AG04449 (cell line): ENCODE data around the gene TRIO.

Experiments
- CTCF ChIA-PET: fragments of 350-600 bp; formaldehyde crosslinking; extraction: SDS; loops from one replicate; lab custom pipeline; 2021; ENCODE audit warnings: antibody characterized with exemption; lab: Yijun Ruan, JAX
- POLR2A ChIA-PET: fragments of 400-600, 350-600 bp; formaldehyde crosslinking; extraction: SDS; loops from one replicate; lab custom pipeline; 2020; ENCODE audit warnings: antibody characterized with exemption, inconsistent platforms; lab: Yijun Ruan, JAX
- DNase-seq: peaks from one replicate; pipeline ENCODE4 v3.0.0-alpha.2; 2010; ENCODE audit warnings: low read depth, low spot score
- H3K4me3 ChIP-seq: 2 replicates; pipeline ENCODE4 v1.5.1; 2011; ENCODE audit warnings: low read depth, mild to moderate bottlenecking, control low read depth, low read length
- TF ChIP-seq, protein P1 (sequence below): IDR thresholded peaks from one replicate; pipeline ENCODE4 v1.5.1; 2011; ENCODE audit warnings: mild to moderate bottlenecking, moderate library complexity, low read length, control low read depth, inconsistent platforms; ENCODE audit not compliant: insufficient read depth; ENCODE audit errors: missing control alignments

Gene TRIO

GRCh38 chr5:14212838-14213237 lies 69.7 kb downstream of the TRIO start:
- TF ChIP-seq, protein P1, sequence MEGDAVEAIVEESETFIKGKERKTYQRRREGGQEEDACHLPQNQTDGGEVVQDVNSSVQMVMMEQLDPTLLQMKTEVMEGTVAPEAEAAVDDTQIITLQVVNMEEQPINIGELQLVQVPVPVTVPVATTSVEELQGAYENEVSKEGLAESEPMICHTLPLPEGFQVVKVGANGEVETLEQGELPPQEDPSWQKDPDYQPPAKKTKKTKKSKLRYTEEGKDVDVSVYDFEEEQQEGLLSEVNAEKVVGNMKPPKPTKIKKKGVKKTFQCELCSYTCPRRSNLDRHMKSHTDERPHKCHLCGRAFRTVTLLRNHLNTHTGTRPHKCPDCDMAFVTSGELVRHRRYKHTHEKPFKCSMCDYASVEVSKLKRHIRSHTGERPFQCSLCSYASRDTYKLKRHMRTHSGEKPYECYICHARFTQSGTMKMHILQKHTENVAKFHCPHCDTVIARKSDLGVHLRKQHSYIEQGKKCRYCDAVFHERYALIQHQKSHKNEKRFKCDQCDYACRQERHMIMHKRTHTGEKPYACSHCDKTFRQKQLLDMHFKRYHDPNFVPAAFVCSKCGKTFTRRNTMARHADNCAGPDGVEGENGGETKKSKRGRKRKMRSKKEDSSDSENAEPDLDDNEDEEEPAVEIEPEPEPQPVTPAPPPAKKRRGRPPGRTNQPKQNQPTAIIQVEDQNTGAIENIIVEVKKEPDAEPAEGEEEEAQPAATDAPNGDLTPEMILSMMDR, result no peak
- H3K4me3 ChIP-seq, result no peak overlapping the region
- POLR2A ChIA-PET, result no interaction called here
- DNase-seq, result no peak
- CTCF ChIA-PET, result interaction anchor here (0.7 to 1.0 kb wide), 2 partner anchors 10 to 15 kb away, joined by 3 read pairs; no protein-coding TSS in a partner anchor

GRCh38 chr5:14213253-14213652 lies 70.1 kb downstream of the TRIO start:
- TF ChIP-seq, protein P1, result no peak
- ChIA-PET CTCF (interaction anchor here (1.0 kb wide), 1 partner anchor 11 kb away, joined by 3 read pairs; no protein-coding TSS in a partner anchor), POLR2A (no interaction called here)
- no peak overlapping the region for H3K4me3 ChIP-seq
- DNase-seq, result no peak

DNA sequence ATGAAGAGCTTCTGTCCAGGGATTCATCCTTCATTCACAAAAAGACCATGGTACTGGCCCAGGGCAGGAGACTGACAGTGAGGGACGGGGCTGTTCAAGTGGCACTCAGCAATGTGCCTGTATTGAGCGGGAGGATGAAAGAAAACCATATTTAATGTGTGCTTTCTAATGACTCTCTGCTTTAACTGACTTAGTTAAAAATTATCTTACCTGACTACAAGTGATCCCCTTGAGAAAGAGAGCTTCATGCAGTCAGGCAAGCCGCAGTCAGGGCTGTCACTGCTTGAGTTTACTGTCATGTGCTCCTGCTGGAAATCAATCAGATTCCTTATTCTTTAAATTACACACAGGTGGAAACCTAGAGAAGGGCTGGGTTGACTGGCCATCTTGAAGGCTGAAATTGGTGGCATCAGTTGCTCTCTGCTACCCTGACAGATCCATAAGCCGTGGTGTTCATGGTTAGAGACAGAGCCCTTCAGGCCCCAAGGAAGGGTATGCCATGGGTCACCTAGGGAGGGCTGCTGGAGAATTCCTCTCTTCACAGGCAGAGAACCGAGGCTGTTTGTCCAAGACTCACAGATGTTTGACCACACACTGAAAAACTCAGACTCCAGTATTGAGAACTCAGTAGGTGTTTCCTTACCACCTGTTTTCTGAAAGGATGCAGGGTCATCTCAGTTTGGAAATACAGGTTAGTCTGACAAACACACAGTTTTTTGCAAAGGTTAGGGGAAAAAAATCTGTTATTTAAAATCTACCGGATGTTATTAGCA lies 70.9 kb downstream of the TRIO start:
- ChIA-PET POLR2A (no interaction called here), CTCF (interaction anchor here (1.0 kb wide), 1 partner anchor 11 kb away, joined by 3 read pairs; no protein-coding TSS in a partner anchor)
- no peak for DNase-seq
- no peak overlapping the region for H3K4me3 ChIP-seq
- TF ChIP-seq, protein P1, result no peak

DNA sequence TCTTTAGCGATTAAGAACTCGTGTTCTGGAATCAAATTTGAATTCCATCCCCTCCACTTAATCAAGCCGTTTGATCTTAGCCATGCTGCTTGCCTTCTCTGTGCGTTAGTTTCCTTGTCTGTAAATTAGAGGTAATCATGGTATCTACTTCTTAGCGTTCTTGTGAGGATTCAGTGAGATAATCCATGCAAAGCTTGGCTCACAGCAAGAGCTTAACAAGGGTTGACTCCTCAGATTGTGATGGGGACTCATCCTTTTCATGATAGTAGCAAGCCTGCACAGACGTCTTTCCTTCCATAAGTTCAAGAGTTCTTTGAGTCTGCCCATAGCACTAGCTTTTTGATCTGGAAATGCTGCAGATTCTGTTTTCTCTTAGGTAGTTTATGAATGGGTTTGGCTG lies 72.8 kb downstream of the TRIO start:
- CTCF ChIA-PET, result interaction anchor here (2.3 kb wide), 1 partner anchor 10 kb away, joined by 6 read pairs; no protein-coding TSS in a partner anchor
- POLR2A ChIA-PET, result no interaction called here
- DNase-seq, result no peak
- no peak overlapping the region for H3K4me3 ChIP-seq
- TF ChIP-seq, protein P1, result no peak

DNA sequence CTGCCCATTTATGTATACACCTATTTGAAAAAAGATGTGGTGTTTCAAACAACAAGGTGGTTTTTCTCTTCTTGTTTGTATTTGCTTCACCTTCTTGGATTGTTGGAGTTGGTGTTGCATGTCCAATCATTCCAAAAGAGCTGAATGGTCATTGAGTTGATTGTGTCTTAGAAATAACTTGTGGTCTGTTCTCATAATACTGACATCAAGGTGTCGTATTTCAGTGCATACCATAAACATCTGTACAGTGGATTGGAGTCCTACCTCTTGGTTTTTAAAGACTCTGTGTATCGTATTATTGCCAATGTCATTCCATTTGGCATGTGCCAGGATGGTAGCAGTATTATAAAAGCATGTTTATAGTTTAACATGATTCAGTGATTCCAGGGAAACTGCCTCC lies 73.2 kb downstream of the TRIO start:
- CTCF ChIA-PET, result interaction anchor here (1.3 to 2.3 kb wide), 2 partner anchors 10 to 12 kb away, joined by 5 to 6 read pairs; no protein-coding TSS in a partner anchor
- TF ChIP-seq, protein P1, result no peak
- DNase-seq, result no peak
- POLR2A ChIA-PET, result no interaction called here
- no peak overlapping the region for H3K4me3 ChIP-seq

DNA sequence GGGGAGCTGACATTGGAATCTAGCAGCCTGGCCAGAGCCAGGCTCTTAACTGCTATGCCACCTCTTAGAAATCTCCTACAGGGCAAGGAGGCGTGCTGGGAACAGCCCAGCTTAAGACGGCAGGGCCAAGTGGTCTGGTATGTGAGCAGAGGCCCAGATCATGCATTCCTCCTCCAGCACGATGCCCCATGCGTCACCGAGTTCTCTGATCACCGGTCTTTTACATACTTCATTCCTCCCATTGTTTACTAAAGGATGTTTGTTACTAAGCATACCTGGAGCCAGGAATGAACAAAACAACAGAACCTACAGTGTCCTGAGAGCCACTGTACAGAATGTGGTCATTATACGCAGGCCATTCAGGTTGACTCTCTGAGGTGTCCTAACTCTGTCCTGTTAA lies 73.8 kb downstream of the TRIO start:
- no peak for DNase-seq
- no peak overlapping the region for H3K4me3 ChIP-seq
- ChIA-PET POLR2A (no interaction called here), CTCF (interaction anchor here (1.3 to 2.3 kb wide), 2 partner anchors 9 to 12 kb away, joined by 5 to 6 read pairs; no protein-coding TSS in a partner anchor)
- TF ChIP-seq, protein P1, result no peak
